IgD-negative memory B cell (primary cell): ENCODE data around the gene MTCL1. TPM values are rescaled to one million over a fixed set of nuclear protein-coding genes. Genes with fewer than 3 reads are reported as not detected.
"Not testable (repeated sequence)": the region's sequence is repeated elsewhere in the genome, so short reads cannot be mapped to it uniquely, and the experiment has no call there.

Source experiments
- H3K27ac Mint-ChIP-seq, 3 donors: one replicate each; pipeline ENCODE4 v1.8.0; 2020 to 2022; ENCODE audit warnings: mild to moderate bottlenecking in 3 of 3, mixed read lengths in 3 of 3, moderate library complexity in 1 of 3
- H3K27me3 Mint-ChIP-seq: one replicate; pipeline ENCODE4 v1.8.0; 2021; ENCODE audit warnings: mixed read lengths
- H3K36me3 Mint-ChIP-seq: one replicate; pipeline ENCODE4 v1.8.0; 2020; ENCODE audit warnings: mild to moderate bottlenecking, mixed read lengths
- H3K4me1 Mint-ChIP-seq, 3 donors: one replicate each; pipeline ENCODE4 v1.8.0; 2020 to 2022; ENCODE audit warnings: mixed read lengths in 3 of 3, mild to moderate bottlenecking in 1 of 3
- H3K4me3 Mint-ChIP-seq, 4 donors: one replicate each; pipeline ENCODE4 v1.8.0; 2020 to 2022; ENCODE audit warnings: mild to moderate bottlenecking in 4 of 4, mixed read lengths in 4 of 4, moderate library complexity in 3 of 4
- H3K9me3 Mint-ChIP-seq, 3 donors: one replicate each; pipeline ENCODE4 v1.8.0; 2020 to 2021; ENCODE audit warnings: mixed read lengths in 3 of 3, mild to moderate bottlenecking in 1 of 3
- polyA plus RNA-seq: library from polyadenylated mRNA; unstranded; fragments of 300-500 nt; fragmentation: Illumina TruSeq; gene quantifications from one replicate; pipeline ENCODE4 v1.2.3, GENCODE V29; 2021

Gene MTCL1
- polyA plus RNA-seq, 1 donor from 2014 or later: 0.28 TPM

- H3K27ac Mint-ChIP-seq: no peak overlapping the region
- peaks cover 13 to 19% (median 18%) of the 10 kb centered on the region in 3 donors for H3K4me1 Mint-ChIP-seq
- H3K36me3 Mint-ChIP-seq: peaks cover 1% of the 10 kb centered on the region
- peaks cover 4% of the 10 kb centered on the region for H3K27me3 Mint-ChIP-seq
- H3K4me3 Mint-ChIP-seq: no peak overlapping the region
- peaks cover 0 to 2% (median 0%) of the 10 kb centered on the region in 3 donors for H3K9me3 Mint-ChIP-seq
Observed at GRCh38 chr18:8752329-8752728, 47.0 kb downstream of the MTCL1 start.

GRCh38 chr18:8754995-8755960, 49.9 kb downstream of the MTCL1 start:
- H3K4me1 Mint-ChIP-seq: peaks cover 13 to 18% (median 16%) of the 10 kb centered on the region in 3 donors
- H3K27me3 Mint-ChIP-seq: peaks cover 4% of the 10 kb centered on the region
- H3K36me3 Mint-ChIP-seq: peaks cover 1% of the 10 kb centered on the region
- H3K27ac Mint-ChIP-seq: peak overlapping the region in 1 of 3 donors; percentile 45
- H3K9me3 Mint-ChIP-seq: no peaks in the 10 kb centered on the region
- peak overlapping the region in 2 of 4 donors; percentile 30 to 78 for H3K4me3 Mint-ChIP-seq

GRCh38 chr18:8756571-8756970, 51.2 kb downstream of the MTCL1 start:
- H3K36me3 Mint-ChIP-seq: peaks cover 4% of the 10 kb centered on the region

GRCh38 chr18:8757396-8757997, 52.1 kb downstream of the MTCL1 start:
- Mint-ChIP-seq H3K4me1 (peaks cover 13 to 19% (median 16%) of the 10 kb centered on the region in 3 donors), H3K4me3 (no peak overlapping the region)

More at GRCh38 chr18:8756571-8756970, 51.2 kb downstream of the MTCL1 start:
- peak overlapping the region in 1 of 4 donors; percentile 30 for H3K4me3 Mint-ChIP-seq
- H3K9me3 Mint-ChIP-seq: peaks cover 3 to 7% (median 4%) of the 10 kb centered on the region in 3 donors
- no peak overlapping the region for H3K27ac Mint-ChIP-seq
- peaks cover 4% of the 10 kb centered on the region for H3K27me3 Mint-ChIP-seq
- H3K4me1 Mint-ChIP-seq: peaks cover 13 to 18% (median 16%) of the 10 kb centered on the region in 3 donors

GRCh38 chr18:8758466-8758865, 53.1 kb downstream of the MTCL1 start:
- Mint-ChIP-seq H3K27me3 (peaks cover 4% of the 10 kb centered on the region), H3K27ac (no peak overlapping the region)

More at GRCh38 chr18:8757396-8757997, 52.1 kb downstream of the MTCL1 start:
- peaks cover 3 to 9% (median 5%) of the 10 kb centered on the region in 3 donors for H3K9me3 Mint-ChIP-seq
- H3K27ac Mint-ChIP-seq: peak overlapping the region in 2 of 3 donors; percentile 39 to 55
- H3K27me3 Mint-ChIP-seq: peaks cover 4% of the 10 kb centered on the region
- peaks cover 5% of the 10 kb centered on the region for H3K36me3 Mint-ChIP-seq

GRCh38 chr18:8760984-8761383, 55.6 kb downstream of the MTCL1 start:
- Mint-ChIP-seq H3K36me3 (peaks cover 4% of the 10 kb centered on the region), H3K9me3 (peaks cover 3 to 9% (median 8%) of the 10 kb centered on the region in 3 donors), H3K27ac (no peak overlapping the region), H3K4me1 (peaks cover 0 to 4% (median 4%) of the 10 kb centered on the region in 3 donors), H3K27me3 (no peaks in the 10 kb centered on the region), H3K4me3 (no peak overlapping the region)

More at GRCh38 chr18:8758466-8758865, 53.1 kb downstream of the MTCL1 start:
- Mint-ChIP-seq H3K9me3 (peaks cover 3 to 9% (median 8%) of the 10 kb centered on the region in 3 donors), H3K4me1 (peaks cover 13 to 19% (median 16%) of the 10 kb centered on the region in 3 donors), H3K36me3 (peaks cover 4% of the 10 kb centered on the region), H3K4me3 (peak overlapping the region in 1 of 4 donors; percentile 27)

- H3K27ac Mint-ChIP-seq, H3K36me3 Mint-ChIP-seq: not testable (repeated sequence)
Observed at GRCh38 chr18:8761535-8761934, 56.2 kb downstream of the MTCL1 start.

GRCh38 chr18:8762968-8763367, 57.6 kb downstream of the MTCL1 start:
- H3K4me1 Mint-ChIP-seq: peaks cover 0 to 2% (median 0%) of the 10 kb centered on the region in 3 donors
- peaks cover 3 to 9% (median 8%) of the 10 kb centered on the region in 3 donors for H3K9me3 Mint-ChIP-seq
- no peak overlapping the region for H3K27ac Mint-ChIP-seq
- peaks cover 4% of the 10 kb centered on the region for H3K36me3 Mint-ChIP-seq
- H3K4me3 Mint-ChIP-seq: no peak overlapping the region
- no peaks in the 10 kb centered on the region for H3K27me3 Mint-ChIP-seq

More at GRCh38 chr18:8761535-8761934, 56.2 kb downstream of the MTCL1 start:
- H3K4me3 Mint-ChIP-seq, H3K4me1 Mint-ChIP-seq, H3K9me3 Mint-ChIP-seq, H3K27me3 Mint-ChIP-seq: not testable (repeated sequence)

- peaks cover 6% of the 10 kb centered on the region for H3K36me3 Mint-ChIP-seq
- peaks cover 0 to 2% (median 0%) of the 10 kb centered on the region in 3 donors for H3K4me1 Mint-ChIP-seq
- no peak overlapping the region for H3K27ac Mint-ChIP-seq
- H3K9me3 Mint-ChIP-seq: peaks cover 3 to 9% (median 8%) of the 10 kb centered on the region in 3 donors
- no peak overlapping the region for H3K4me3 Mint-ChIP-seq
- H3K27me3 Mint-ChIP-seq: no peaks in the 10 kb centered on the region
Observed at GRCh38 chr18:8763611-8764010, 58.3 kb downstream of the MTCL1 start.

- H3K27me3 Mint-ChIP-seq: no peaks in the 10 kb centered on the region
- peaks cover 0 to 2% (median 0%) of the 10 kb centered on the region in 3 donors for H3K4me1 Mint-ChIP-seq
- H3K36me3 Mint-ChIP-seq: peaks cover 7% of the 10 kb centered on the region
- no peak overlapping the region for H3K4me3 Mint-ChIP-seq
- H3K9me3 Mint-ChIP-seq: peaks cover 3 to 8% (median 8%) of the 10 kb centered on the region in 3 donors
- no peak overlapping the region for H3K27ac Mint-ChIP-seq
Observed at GRCh38 chr18:8765783-8766463, 60.6 kb downstream of the MTCL1 start.

- Mint-ChIP-seq H3K4me3 (no peak overlapping the region), H3K4me1 (peaks cover 0 to 2% (median 0%) of the 10 kb centered on the region in 3 donors), H3K9me3 (peaks cover 0 to 3% (median 0%) of the 10 kb centered on the region in 3 donors), H3K27ac (no peak overlapping the region), H3K36me3 (peaks cover 4% of the 10 kb centered on the region), H3K27me3 (no peaks in the 10 kb centered on the region)
Observed at GRCh38 chr18:8766559-8767293, 61.4 kb downstream of the MTCL1 start.

GRCh38 chr18:8767340-8767739, 62.0 kb downstream of the MTCL1 start:
- H3K27me3 Mint-ChIP-seq: no peaks in the 10 kb centered on the region
- peaks cover 0 to 3% (median 0%) of the 10 kb centered on the region in 3 donors for H3K9me3 Mint-ChIP-seq
- H3K4me1 Mint-ChIP-seq: peaks cover 0 to 2% (median 0%) of the 10 kb centered on the region in 3 donors
- H3K36me3 Mint-ChIP-seq: peaks cover 4% of the 10 kb centered on the region
- H3K4me3 Mint-ChIP-seq: no peak overlapping the region
- no peak overlapping the region for H3K27ac Mint-ChIP-seq

- H3K27ac Mint-ChIP-seq: no peak overlapping the region
- no peaks in the 10 kb centered on the region for H3K4me1 Mint-ChIP-seq
- H3K27me3 Mint-ChIP-seq: no peaks in the 10 kb centered on the region
- no peaks in the 10 kb centered on the region for H3K9me3 Mint-ChIP-seq
- peaks cover 4% of the 10 kb centered on the region for H3K36me3 Mint-ChIP-seq
- no peak overlapping the region for H3K4me3 Mint-ChIP-seq
Observed at GRCh38 chr18:8769509-8770095, 64.2 kb downstream of the MTCL1 start.

GRCh38 chr18:8770657-8771056, 65.3 kb downstream of the MTCL1 start:
- no peaks in the 10 kb centered on the region for H3K27me3 Mint-ChIP-seq
- no peaks in the 10 kb centered on the region for H3K4me1 Mint-ChIP-seq
- H3K4me3 Mint-ChIP-seq: no peak overlapping the region
- no peak overlapping the region for H3K27ac Mint-ChIP-seq
- no peaks in the 10 kb centered on the region for H3K9me3 Mint-ChIP-seq
- H3K36me3 Mint-ChIP-seq: peaks cover 4% of the 10 kb centered on the region
